ENCODE results near the gene RNF40. TPM values are rescaled to one million over a fixed set of nuclear protein-coding genes. Genes with fewer than 3 reads are reported as not detected.
"Not testable (repeated sequence)": the region's sequence is repeated elsewhere in the genome, so short reads cannot be mapped to it uniquely, and the experiment has no call there.

RNF40 gene
- total RNA-seq, 2 experiments from 2014 or later = 63.2 to 68.1 TPM

GRCh38 chr16:30816769-30817168 is 54.6 kb downstream of the RNF40 start:
- TF ChIP-seq CTCF (IDR thresholded peaks at IDR 0.05) = no peak
- H3K4me1 Mint-ChIP-seq (ENCODE audit: low read depth) = peaks cover 12% of the 10 kb centered on the region
- no peak for DNase-seq
- H3K9me3 Mint-ChIP-seq = no peaks in the 10 kb centered on the region
- no peaks in the 10 kb centered on the region for H3K27me3 Mint-ChIP-seq
- intact Hi-C loops (cut with micrococcal nuclease) = no loop called here
- POLR2A ChIA-PET = interaction anchor here (1.1 kb wide), 1 partner anchor 77 kb away, joined by 3 read pairs; the partner anchor contains the start of gene BCL7C
- CTCF ChIA-PET = interaction anchor here (0.9 kb wide), 1 partner anchor 27 kb away, joined by 3 read pairs; no protein-coding TSS in a partner anchor
- no peak overlapping the region for H3K27ac Mint-ChIP-seq
- no peaks in the 10 kb centered on the region for H3K36me3 Mint-ChIP-seq (ENCODE audit: low read depth)
- no peak overlapping the region for H3K4me3 Mint-ChIP-seq
- ATAC-seq = no peak

GRCh38 chr16:30820952-30821421 is 58.9 kb downstream of the RNF40 start:
- H3K9me3 Mint-ChIP-seq = no peaks in the 10 kb centered on the region
- no peak overlapping the region for H3K4me3 Mint-ChIP-seq
- no peaks in the 10 kb centered on the region for H3K4me1 Mint-ChIP-seq (ENCODE audit: low read depth)
- POLR2A ChIA-PET = no interaction called here
- CTCF ChIA-PET = no interaction called here
- intact Hi-C loops (cut with micrococcal nuclease) = no loop called here
- H3K27me3 Mint-ChIP-seq = no peaks in the 10 kb centered on the region
- no peak for TF ChIP-seq CTCF (IDR thresholded peaks at IDR 0.05)
- H3K36me3 Mint-ChIP-seq (ENCODE audit: low read depth) = no peaks in the 10 kb centered on the region
- H3K27ac Mint-ChIP-seq = no peak overlapping the region
- ATAC-seq = no peak
- no peak for DNase-seq

DNA sequence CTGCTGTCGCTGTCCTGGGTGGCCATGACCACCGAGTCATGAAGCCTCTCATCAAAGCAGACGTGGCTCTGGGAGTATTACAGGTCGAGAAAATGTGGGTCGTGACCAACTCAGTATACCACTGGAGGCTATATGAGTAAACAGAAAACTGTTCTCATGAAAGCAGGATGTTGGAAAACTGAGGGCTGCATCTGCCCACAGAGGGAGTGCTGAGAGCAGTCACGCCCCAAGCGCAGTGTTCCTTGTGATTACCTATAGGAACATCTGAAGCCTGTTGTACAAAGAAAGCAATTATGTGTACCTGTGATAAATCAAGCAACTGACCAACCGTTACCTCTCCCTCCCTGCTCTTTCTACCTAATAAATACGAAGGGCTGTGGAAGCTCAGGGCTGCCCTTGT is 59.3 kb downstream of the RNF40 start:
- H3K4me1 Mint-ChIP-seq (ENCODE audit: low read depth); H3K27me3 Mint-ChIP-seq; H3K9me3 Mint-ChIP-seq; H3K4me3 Mint-ChIP-seq; H3K36me3 Mint-ChIP-seq (ENCODE audit: low read depth); H3K27ac Mint-ChIP-seq; CTCF ChIA-PET; DNase-seq; ATAC-seq; intact Hi-C loops (cut with micrococcal nuclease): not testable (repeated sequence)
- POLR2A ChIA-PET = interaction anchor here (0.6 kb wide), 1 partner anchor 40 kb away, joined by 3 read pairs; no protein-coding TSS in a partner anchor

DNA sequence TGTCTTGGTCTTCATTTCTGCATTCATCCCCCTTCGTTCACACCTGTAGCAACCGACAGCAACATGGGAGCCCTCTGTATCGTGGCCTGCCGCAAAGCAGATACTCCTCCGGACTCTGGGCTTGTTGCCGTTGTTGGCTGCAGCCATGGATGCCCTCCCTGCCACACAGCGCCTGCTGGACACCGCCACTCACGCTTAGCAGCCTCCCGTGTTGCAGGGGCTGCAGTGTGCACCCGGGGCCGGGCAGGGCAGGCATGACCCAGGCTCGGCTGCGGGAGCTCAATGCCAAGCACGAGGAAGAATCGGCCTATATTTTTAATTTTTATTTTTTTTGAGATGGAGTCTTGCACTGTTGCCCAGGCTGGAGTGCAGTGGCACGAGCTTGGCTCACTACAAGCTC is 59.8 kb downstream of the RNF40 start:
- no peak overlapping the region for H3K27ac Mint-ChIP-seq
- H3K4me3 Mint-ChIP-seq = no peak overlapping the region
- CTCF ChIA-PET = no interaction called here
- H3K27me3 Mint-ChIP-seq = no peaks in the 10 kb centered on the region
- ATAC-seq (no peak), DNase-seq (no peak)
- no peak for TF ChIP-seq CTCF (IDR thresholded peaks at IDR 0.05)
- POLR2A ChIA-PET = interaction anchor here (0.6 kb wide), 1 partner anchor 40 kb away, joined by 3 read pairs; no protein-coding TSS in a partner anchor
- H3K9me3 Mint-ChIP-seq = no peaks in the 10 kb centered on the region
- H3K36me3 Mint-ChIP-seq (ENCODE audit: low read depth) = no peaks in the 10 kb centered on the region
- no peaks in the 10 kb centered on the region for H3K4me1 Mint-ChIP-seq (ENCODE audit: low read depth)
- intact Hi-C loops (cut with micrococcal nuclease) = no loop called here

Other genes with a start within 250 kb of the RNF40 start
- gene ZNF768, start 235.8 kb upstream of the RNF40 start, total RNA-seq = 1 to 10 TPM; 8.3 to 9.2 TPM
- 1 to 10 TPM; 6.7 to 7.9 TPM for gene ZNF747, start 227.5 kb upstream of the RNF40 start, total RNA-seq
- gene ZNF764, start 203.9 kb upstream of the RNF40 start, total RNA-seq = 10 to 100 TPM in 1 of 2 experiments, 1 to 10 TPM in 1; 9.7 to 10.4 TPM
- 1 to 10 TPM; 4.7 to 5.5 TPM for gene ZNF688, start 190.6 kb upstream of the RNF40 start, total RNA-seq
- 10 to 100 TPM in 1 of 2 experiments, 1 to 10 TPM in 1; 8.8 to 10.3 TPM for gene ZNF785, start 176.6 kb upstream of the RNF40 start, total RNA-seq
- gene ZNF689, start 151.9 kb upstream of the RNF40 start, total RNA-seq = 10 to 100 TPM in 1 of 2 experiments, 1 to 10 TPM in 1; 9.8 to 11.3 TPM
- gene PRR14, start 111.4 kb upstream of the RNF40 start, total RNA-seq = 10 to 100 TPM; 74.0 to 76.6 TPM
- 10 to 100 TPM; 80.3 to 85.8 TPM for gene FBRS, start 103.9 kb upstream of the RNF40 start, total RNA-seq
- gene SRCAP, start 63.2 kb upstream of the RNF40 start, total RNA-seq = 10 to 100 TPM; 57.2 to 64.7 TPM
- 10 to 100 TPM; 27.8 to 30.3 TPM for gene PHKG2, start 13.9 kb upstream of the RNF40 start, total RNA-seq
- 1 to 10 TPM; 3.8 to 3.9 TPM for gene CFAP119, start 260 bp upstream of the RNF40 start, total RNA-seq
- gene ZNF629, start 24.9 kb downstream of the RNF40 start, total RNA-seq = 1 to 10 TPM; 2.8 to 3.2 TPM
- gene BCL7C, start 131.8 kb downstream of the RNF40 start, total RNA-seq = 10 to 100 TPM; 21.8 to 23.6 TPM
- under 1 TPM; 0.31 to 0.32 TPM for gene CTF1, start 134.3 kb downstream of the RNF40 start, total RNA-seq
- gene FBXL19, start 161.2 kb downstream of the RNF40 start, total RNA-seq = 10 to 100 TPM; 21.1 to 22.0 TPM
- 10 to 100 TPM in 1 of 2 experiments, 1 to 10 TPM in 1; 7.6 to 10.9 TPM for gene ORAI3, start 186.7 kb downstream of the RNF40 start, total RNA-seq
- 10 to 100 TPM; 18.0 to 19.2 TPM for gene SETD1A, start 195.4 kb downstream of the RNF40 start, total RNA-seq
- 1 to 10 TPM in 1 of 2 experiments, under 1 TPM in 1; 0.45 to 1.3 TPM for gene HSD3B7, start 222.9 kb downstream of the RNF40 start, total RNA-seq
- gene STX1B, start 248.3 kb downstream of the RNF40 start, total RNA-seq = 1 to 10 TPM; 1.1 to 1.8 TPM